ENCODE results near the gene PRKAR2A. TPM values are rescaled to one million over a fixed set of nuclear protein-coding genes. Genes with fewer than 3 reads are reported as not detected.

The PRKAR2A gene
- total and polyA plus RNA-seq, 9 of the 15 experiments (the other 6 are each of a cell fraction or from before 2014, with no cell fraction given) = 15.9 to 84.5 (median 37.6) TPM

DNA sequence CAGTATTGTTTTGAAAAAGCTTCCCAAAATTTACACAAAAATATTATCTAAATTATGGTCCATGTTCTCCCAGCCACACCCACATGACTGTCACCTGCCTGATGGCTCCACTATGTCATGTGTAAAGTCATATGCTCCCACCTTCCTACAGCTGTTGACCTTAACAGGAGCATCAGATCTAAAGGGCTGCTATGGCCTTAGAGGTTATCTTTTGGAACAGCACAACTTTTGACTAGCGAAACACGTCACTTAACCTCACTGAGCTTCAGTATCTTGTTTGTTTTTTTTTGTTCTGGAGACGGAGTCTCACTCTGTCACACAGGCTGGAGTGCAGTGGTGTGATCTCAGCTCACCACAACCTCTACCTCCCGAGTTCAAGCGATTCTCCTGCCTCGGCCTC is 64.4 kb downstream of the PRKAR2A start (continued):
- TF ChIP-seq, protein P1, sequence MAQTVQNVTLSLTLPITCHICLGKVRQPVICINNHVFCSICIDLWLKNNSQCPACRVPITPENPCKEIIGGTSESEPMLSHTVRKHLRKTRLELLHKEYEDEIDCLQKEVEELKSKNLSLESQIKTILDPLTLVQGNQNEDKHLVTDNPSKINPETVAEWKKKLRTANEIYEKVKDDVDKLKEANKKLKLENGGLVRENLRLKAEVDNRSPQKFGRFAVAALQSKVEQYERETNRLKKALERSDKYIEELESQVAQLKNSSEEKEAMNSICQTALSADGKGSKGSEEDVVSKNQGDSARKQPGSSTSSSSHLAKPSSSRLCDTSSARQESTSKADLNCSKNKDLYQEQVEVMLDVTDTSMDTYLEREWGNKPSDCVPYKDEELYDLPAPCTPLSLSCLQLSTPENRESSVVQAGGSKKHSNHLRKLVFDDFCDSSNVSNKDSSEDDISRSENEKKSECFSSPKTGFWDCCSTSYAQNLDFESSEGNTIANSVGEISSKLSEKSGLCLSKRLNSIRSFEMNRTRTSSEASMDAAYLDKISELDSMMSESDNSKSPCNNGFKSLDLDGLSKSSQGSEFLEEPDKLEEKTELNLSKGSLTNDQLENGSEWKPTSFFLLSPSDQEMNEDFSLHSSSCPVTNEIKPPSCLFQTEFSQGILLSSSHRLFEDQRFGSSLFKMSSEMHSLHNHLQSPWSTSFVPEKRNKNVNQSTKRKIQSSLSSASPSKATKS (CRISPR knock-in tag; IDR thresholded peaks at IDR 0.05) = no peak
- no peak for TF ChIP-seq FOXJ3 (CRISPR knock-in tag; IDR thresholded peaks at IDR 0.05)
- TF ChIP-seq ZNF324 (CRISPR knock-in tag; IDR thresholded peaks at IDR 0.05) = no peak
- TF ChIP-seq, protein P2, sequence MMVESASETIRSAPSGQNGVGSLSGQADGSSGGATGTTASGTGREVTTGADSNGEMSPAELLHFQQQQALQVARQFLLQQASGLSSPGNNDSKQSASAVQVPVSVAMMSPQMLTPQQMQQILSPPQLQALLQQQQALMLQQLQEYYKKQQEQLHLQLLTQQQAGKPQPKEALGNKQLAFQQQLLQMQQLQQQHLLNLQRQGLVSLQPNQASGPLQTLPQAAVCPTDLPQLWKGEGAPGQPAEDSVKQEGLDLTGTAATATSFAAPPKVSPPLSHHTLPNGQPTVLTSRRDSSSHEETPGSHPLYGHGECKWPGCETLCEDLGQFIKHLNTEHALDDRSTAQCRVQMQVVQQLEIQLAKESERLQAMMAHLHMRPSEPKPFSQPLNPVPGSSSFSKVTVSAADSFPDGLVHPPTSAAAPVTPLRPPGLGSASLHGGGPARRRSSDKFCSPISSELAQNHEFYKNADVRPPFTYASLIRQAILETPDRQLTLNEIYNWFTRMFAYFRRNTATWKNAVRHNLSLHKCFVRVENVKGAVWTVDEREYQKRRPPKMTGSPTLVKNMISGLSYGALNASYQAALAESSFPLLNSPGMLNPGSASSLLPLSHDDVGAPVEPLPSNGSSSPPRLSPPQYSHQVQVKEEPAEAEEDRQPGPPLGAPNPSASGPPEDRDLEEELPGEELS (CRISPR knock-in tag; IDR thresholded peaks at IDR 0.05; ENCODE audit: borderline replicate concordance) = no peak
- TF ChIP-seq, protein P3, sequence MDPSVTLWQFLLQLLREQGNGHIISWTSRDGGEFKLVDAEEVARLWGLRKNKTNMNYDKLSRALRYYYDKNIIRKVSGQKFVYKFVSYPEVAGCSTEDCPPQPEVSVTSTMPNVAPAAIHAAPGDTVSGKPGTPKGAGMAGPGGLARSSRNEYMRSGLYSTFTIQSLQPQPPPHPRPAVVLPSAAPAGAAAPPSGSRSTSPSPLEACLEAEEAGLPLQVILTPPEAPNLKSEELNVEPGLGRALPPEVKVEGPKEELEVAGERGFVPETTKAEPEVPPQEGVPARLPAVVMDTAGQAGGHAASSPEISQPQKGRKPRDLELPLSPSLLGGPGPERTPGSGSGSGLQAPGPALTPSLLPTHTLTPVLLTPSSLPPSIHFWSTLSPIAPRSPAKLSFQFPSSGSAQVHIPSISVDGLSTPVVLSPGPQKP (CRISPR knock-in tag; IDR thresholded peaks at IDR 0.05) = no peak
- no peak for TF ChIP-seq PHB (CRISPR knock-in tag; IDR thresholded peaks at IDR 0.05)
- peak; percentile 78 for TF ChIP-seq CREM (IDR thresholded peaks at IDR 0.05; ENCODE audit: low read depth)
- no peak for TF ChIP-seq ZNF354B (CRISPR knock-in tag; IDR thresholded peaks at IDR 0.05)
- no peak for TF ChIP-seq ZNF76 (CRISPR knock-in tag; IDR thresholded peaks at IDR 0.05; ENCODE audit: borderline replicate concordance)
- TF ChIP-seq, protein P4, sequence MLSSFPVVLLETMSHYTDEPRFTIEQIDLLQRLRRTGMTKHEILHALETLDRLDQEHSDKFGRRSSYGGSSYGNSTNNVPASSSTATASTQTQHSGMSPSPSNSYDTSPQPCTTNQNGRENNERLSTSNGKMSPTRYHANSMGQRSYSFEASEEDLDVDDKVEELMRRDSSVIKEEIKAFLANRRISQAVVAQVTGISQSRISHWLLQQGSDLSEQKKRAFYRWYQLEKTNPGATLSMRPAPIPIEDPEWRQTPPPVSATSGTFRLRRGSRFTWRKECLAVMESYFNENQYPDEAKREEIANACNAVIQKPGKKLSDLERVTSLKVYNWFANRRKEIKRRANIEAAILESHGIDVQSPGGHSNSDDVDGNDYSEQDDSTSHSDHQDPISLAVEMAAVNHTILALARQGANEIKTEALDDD (IDR thresholded peaks at IDR 0.05) = peak; percentile 38; the same call in 1 of the 2 replicates
- TF ChIP-seq FOXK1 (CRISPR knock-in tag; IDR thresholded peaks at IDR 0.05; ENCODE audit: borderline replicate concordance) = no peak
- TF ChIP-seq, protein P5, sequence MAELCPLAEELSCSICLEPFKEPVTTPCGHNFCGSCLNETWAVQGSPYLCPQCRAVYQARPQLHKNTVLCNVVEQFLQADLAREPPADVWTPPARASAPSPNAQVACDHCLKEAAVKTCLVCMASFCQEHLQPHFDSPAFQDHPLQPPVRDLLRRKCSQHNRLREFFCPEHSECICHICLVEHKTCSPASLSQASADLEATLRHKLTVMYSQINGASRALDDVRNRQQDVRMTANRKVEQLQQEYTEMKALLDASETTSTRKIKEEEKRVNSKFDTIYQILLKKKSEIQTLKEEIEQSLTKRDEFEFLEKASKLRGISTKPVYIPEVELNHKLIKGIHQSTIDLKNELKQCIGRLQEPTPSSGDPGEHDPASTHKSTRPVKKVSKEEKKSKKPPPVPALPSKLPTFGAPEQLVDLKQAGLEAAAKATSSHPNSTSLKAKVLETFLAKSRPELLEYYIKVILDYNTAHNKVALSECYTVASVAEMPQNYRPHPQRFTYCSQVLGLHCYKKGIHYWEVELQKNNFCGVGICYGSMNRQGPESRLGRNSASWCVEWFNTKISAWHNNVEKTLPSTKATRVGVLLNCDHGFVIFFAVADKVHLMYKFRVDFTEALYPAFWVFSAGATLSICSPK (IDR thresholded peaks at IDR 0.05; ENCODE audit: borderline replicate concordance) = no peak
- TF ChIP-seq ZNF668 (CRISPR knock-in tag; IDR thresholded peaks at IDR 0.05) = no peak
- no peak for TF ChIP-seq TAF1 (IDR thresholded peaks at IDR 0.05; ENCODE audit: control insufficient read depth, extremely low read depth, insufficient read depth, low read length, severe bottlenecking)
- TF ChIP-seq, protein P6, sequence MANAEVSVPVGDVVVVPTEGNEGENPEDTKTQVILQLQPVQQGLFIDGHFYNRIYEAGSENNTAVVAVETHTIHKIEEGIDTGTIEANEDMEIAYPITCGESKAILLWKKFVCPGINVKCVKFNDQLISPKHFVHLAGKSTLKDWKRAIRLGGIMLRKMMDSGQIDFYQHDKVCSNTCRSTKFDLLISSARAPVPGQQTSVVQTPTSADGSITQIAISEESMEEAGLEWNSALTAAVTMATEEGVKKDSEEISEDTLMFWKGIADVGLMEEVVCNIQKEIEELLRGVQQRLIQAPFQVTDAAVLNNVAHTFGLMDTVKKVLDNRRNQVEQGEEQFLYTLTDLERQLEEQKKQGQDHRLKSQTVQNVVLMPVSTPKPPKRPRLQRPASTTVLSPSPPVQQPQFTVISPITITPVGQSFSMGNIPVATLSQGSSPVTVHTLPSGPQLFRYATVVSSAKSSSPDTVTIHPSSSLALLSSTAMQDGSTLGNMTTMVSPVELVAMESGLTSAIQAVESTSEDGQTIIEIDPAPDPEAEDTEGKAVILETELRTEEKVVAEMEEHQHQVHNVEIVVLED (CRISPR knock-in tag; IDR thresholded peaks at IDR 0.05) = no peak
- no peak for TF ChIP-seq SIN3A (IDR thresholded peaks at IDR 0.05; ENCODE audit: borderline replicate concordance in 2 of 2, control insufficient read depth in 1 of 2, low read depth in 2 of 2, low read length in 2 of 2)
- TF ChIP-seq MAZ (CRISPR knock-in tag; conservative IDR thresholded peaks at IDR 0.05 in 1 of 2, IDR thresholded peaks at IDR 0.05 in 1 of 2) = no peak

All from K562 (cell line).